GM18508 (cell line): ENCODE results near the gene ITGA6.

Experiments
- ATAC-seq: cut with Tn5 transposase; IDR thresholded peaks from one replicate; pipeline ENCODE4 v1.9.1; 2021; ENCODE audit warnings: moderate number of reproducible peaks; ENCODE audit not compliant: insufficient read depth, unreplicated experiment

The ITGA6 gene

DNA sequence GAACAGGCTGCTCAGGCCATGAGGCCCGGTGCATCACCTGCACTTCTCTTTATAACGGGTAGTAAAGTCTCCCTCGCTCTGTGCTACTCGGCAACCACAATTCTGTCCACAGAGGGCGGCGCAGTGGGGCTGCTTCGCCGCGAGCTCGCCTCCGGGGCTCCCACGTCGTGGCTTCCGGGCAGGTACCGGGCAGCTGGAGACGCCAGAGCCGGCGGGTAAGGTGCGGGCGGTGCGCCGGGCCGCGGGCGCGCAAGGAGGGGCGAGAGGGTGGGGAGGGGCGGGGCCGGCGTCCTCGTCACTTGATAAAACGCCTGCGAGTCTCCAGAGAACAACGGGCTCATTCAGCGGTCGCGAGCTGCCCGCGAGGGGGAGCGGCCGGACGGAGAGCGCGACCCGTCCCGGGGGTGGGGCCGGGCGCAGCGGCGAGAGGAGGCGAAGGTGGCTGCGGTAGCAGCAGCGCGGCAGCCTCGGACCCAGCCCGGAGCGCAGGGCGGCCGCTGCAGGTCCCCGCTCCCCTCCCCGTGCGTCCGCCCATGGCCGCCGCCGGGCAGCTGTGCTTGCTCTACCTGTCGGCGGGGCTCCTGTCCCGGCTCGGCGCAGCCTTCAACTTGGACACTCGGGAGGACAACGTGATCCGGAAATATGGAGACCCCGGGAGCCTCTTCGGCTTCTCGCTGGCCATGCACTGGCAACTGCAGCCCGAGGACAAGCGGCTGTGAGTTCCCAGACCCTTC, at the start of gene ITGA6:
Gene ITGA6 (plus strand): TSS at position 331 of the 734 bp plus-strand sequence.
- ATAC-seq: no peak

DNA sequence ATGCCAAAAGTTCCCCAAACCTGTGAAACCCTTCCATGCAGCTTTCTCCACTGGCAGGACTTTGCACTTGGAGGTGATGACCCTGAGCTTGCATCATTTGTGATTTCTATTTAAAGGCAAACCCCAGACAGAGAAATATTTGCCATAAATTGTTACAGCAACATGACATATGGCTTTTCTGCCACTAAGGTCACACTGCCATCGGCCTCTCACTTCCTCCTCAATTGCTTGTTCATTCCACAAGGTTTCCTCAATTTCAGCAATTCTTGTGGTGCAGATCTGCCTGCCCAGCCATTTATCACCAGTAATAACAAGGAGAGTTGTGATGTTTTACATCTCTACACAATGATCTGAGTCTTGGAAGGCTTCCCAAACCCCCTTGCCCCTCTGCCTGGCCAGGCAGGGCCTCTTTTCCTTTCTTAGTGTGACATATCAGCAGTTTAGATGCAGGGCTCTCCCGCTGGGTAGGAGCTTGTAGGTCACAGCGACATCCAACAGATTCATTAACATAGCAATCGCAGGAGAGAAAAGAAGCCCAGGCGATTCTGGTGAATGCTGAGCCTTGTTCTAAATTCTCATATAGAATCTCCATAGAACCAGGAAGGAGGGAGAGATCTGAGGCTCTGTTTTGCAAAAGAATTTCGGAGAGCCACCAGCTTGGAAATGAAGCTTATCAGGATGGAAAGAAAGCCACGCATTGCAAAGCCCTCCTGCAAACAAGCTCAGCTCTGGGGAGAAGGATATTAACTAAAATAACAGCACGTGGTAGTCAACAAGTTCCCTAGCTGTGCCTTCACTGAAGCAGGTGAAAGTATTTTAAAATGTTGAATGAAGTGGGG, 46.7 kb upstream of the ITGA6 start:
- ATAC-seq: no peak

DNA sequence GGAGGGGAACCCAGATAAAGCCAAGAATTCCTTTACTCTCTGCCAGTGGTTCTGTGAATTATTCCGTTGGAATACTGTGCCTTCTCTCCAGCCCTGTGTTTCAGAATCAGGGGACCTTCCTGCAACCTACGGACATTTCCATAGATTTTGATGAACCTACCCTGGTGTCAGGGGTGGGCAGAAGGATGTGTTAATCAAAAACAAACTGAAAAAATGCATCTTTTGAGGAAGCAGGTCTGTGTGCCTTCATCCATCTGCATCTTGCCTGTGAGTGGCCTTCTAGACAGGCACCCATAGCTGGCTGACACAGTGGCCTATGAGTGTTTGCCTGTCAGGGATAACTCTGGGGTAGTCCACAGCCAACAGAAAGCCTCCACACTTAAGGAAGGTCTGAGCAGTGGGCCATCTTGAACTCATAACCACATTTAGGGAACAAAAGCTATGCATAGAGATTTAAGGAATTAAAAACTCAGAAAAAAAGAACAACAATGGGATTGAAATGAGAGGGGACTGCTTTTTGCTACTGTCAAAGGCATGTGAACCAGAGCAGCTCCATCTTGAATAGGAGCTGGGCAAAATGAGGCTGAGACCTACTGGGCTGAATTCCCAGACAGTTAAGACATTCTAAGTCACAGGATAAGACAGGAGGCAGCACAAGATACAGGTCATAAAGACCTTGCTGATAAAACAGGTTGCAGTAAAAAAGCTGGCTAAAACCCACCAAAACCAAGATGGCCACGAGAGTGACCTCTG, 45.9 kb upstream of the ITGA6 start:
- no peak for ATAC-seq

DNA sequence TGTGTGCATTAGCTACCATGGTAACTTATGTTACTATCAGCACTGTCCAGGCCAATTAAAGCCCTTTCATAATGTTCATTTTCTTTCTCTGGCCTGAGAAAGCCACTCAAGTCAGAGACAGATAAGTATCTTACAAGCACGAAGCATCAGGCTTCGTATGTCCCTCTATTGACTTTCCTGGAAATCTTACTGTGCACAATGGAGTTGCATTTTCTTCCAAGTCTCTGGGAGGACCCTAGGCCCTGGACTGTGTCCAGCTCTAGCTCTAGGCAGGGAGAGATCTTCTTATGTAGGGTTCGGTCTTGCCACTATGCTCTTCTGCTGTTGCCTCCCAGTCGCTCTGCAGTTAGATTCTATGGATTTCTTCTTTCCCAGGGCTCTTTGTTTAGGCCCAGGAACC, 40.0 kb upstream of the ITGA6 start:
- ATAC-seq: no peak

DNA sequence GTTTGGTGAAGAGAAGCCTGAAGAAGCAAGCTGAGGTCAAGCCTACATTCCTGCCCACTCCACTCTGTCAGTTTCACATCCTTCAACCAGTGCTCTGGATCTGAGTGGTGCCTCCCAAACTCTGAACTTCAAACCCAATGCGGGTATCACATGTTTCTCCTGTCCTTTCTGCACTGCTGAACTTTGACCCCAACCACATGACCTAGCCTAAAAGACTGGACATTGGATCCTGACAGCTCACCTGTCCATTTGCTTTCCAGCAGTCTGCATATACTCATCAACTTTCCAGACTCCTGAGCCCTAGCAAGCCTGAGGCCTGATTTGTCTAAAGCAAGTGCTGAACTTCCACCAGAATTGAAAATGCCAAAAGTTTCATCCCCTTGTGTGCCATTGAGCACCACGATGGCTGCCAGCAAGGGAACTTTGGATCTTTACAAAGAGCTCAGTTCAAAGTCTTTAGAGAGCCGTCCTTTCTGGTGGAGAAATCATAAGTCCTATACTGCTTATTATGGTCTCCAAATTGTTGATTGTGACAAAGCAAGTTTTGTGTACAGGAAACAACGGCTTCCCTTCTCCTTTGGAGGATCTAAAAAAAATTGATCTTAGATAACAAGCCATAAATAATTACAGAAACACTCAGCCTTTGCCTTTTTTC, 37.6 kb upstream of the ITGA6 start:
- no peak for ATAC-seq

DNA sequence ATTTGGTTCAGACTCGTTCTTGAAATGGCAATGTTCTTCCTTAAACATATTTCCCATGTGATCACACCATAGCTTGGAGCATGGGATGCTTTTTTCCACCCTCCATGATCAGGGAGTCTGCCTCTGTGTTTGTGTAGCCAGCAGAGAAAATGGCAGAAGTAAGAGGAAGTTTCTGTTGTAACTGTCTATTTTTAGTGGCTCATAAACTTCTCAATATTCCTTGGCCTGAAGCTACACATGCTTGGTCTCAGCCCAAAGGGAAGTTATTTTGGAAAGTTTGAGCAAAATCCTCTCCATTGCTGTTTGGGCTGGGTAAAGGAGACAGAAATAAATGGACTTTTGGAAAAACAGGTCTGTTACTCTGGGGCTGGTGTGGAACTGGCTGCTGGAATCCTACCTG, 33.4 kb upstream of the ITGA6 start:
- no peak for ATAC-seq

DNA sequence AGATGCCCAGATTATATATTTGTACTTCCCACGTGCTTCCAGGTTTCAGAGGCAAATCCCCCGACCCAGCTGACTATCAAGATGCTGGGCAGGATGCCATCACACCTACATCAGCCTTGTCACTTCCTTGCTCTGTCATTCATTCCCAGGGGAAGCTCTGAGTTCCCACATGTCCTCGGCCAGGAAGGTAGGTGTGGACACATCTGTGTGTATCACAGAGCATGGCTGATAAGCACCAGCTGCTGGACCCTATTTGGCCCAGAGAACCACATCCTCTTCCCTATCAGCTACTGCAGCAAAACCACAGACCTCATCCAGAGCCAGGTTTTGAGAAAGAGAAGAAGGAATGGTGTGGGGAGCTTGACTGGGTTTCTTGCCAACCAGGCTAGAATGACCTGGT, 31.9 kb upstream of the ITGA6 start:
- ATAC-seq: no peak

DNA sequence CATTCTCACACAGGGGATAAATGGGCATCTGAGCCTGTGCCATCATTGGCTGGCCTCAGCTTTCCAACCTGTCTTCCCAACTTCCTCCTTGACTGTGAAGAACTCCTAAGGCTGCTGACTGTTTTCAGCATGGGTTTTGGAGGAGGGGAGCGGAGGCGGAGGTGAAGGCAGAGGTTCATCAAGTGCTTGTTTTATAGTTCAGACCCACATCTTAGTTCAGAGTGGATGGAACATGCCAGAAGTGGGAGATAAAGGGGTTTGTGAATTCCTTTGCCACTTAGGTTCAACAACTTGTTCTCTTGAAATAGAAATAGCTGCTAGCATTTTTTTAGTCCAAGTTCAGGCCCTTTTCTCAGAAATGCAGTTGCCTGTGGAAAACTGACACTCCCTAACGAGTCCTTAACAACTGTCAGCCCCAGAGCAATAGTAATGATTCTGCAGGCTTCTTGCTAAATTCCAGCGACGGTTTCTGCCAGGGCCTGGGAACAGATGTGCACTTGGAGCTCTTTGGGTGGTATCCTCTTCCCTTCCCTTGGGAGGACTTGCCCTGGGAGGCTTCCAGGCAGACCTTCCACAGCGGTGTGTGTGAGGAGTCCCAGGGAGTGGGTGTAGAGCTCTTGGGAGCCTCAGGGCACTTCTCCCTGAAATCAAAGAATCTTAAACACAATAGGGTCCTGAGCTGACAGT, 30.1 kb upstream of the ITGA6 start:
- ATAC-seq: no peak

DNA sequence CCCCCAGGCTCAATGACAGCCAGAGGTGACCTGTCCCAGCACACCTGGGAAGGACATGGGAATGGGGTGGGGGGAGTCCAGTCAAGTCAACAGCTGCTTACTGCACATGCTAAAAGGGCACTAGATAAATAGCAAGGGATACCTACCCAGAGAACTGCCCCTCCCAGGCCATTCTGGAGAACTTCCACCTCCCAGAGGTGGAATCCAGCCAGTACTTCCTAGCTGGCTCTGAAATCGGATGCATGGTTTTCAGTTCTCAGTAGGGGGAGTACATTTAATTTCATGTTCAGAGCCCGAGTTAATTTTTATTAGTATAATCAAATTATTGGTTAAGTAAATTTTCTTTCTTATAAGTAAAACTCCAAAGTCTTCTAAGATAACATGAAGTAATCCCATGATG, 28.9 kb upstream of the ITGA6 start:
- no peak for ATAC-seq

DNA sequence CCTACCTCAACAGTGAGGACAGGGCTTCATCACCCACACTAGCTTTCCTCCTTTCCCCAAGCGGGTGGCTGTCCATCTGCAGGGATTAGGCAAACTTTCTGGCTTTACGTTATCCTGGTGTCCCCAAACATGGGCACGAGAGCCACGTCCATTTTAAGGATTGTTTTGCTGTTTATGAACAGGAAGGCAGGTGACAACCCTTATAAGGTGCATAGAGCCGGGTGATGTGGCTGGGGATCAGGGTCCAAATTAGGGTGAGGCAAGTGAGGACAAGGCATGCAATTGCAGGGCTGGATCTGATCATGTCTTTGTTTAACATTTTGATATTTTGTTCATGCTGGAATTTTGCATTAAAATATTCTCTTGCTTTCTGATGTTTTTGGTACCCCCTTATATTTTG, 27.6 kb upstream of the ITGA6 start:
- ATAC-seq: no peak

DNA sequence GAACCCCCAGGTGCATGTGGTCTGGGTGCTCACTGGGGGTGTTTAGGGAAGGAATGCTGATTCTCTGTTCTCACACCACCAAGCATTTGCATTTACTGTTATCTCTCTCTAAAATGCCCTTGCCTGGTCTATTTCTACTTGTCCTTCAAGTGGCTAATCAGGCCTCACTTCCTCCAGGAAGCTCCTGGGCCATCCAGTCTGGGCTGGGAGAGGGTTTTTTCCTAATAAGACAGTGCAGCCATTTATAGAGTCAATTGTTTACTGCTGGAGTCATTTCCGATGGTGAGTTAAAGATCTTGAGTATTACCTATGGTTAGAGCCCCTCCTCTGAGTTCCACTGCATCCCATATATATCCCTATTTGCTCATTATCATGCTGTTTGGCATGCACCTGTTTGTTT, 25.2 kb upstream of the ITGA6 start:
- ATAC-seq: no peak

DNA sequence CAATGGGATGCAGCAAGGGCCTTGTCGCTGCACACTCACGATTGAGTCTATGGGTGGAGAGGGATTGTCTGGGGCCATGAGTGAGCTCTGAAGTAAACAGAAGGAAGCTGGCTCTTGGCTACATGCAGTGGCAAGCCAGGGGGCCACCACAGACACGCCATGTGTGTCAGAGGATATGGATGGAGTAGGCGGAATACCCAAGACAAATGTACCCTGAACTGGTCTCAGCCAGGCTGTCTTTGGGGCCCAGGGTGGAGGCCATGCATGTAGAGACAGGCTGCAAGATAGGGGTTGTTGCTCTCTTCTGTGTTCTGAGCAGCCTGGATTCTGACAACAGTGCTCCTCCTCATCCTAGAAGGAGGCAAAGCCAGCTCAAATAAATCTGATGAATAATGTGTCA, 24.0 kb upstream of the ITGA6 start:
- ATAC-seq: no peak

DNA sequence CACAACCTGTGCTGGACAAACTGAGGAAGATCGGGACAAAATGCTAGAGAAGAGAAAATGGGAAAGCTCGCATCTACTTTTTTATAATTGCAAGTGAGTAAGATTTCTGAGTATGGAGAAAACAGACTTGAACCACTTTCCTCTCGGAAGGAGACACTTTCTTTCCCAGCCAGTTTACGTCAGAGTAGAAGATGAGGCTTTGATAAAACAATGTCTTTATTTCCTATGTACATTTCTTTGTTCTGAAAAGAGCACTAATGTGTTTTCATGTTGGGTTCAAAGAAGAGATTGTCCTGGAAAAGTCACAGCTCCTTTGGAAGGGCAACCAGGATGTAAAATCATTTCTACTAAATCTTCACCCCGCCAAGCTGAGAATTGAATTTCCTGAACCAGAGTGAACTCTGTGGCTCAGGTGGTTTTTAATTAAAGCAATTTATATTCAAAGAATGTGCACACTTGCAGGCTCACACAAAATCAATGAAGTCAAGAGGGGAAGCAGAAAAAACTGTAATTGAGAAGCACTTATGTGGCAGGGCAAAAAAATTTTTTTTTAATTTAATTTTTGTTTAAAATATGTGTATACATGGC, 23.4 kb upstream of the ITGA6 start:
- no peak for ATAC-seq

DNA sequence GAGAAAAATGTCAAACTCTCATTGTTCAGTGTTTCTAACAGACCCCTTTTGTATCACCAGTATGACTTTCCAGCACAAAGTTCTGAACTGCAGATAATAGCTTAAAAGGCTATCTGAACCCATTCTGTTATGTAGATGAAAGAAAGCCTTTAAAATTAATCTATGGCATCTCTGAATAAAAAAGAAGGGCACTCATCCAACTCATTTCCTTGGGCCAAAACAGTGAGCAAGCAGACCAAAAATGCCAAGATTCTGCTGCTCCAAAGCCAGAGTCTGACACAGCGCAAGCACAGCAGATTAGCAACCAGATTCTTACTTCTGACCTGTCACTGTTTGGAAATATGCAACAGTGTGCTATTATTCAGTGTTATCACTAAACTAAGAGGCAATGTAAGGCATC, 22.6 kb upstream of the ITGA6 start:
- no peak for ATAC-seq

DNA sequence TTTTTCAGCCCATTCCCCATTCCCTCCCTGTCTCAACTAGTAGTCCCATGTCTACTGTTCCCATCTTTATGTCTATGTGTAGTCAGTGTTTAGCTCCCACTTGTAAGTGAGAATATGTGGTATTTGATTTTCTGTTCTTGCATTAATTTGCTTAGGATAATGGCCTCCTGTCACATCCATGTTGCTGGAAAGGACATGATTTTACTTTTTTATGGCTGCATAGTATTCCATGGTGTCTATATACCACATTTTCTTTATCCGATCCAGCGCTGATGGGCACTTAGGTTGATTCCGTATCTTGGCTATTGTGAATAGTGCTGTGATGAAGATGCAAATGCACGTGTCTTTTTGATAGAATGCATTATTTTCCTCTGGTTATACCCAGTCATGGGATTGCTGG, 21.7 kb upstream of the ITGA6 start:
- no peak for ATAC-seq

DNA sequence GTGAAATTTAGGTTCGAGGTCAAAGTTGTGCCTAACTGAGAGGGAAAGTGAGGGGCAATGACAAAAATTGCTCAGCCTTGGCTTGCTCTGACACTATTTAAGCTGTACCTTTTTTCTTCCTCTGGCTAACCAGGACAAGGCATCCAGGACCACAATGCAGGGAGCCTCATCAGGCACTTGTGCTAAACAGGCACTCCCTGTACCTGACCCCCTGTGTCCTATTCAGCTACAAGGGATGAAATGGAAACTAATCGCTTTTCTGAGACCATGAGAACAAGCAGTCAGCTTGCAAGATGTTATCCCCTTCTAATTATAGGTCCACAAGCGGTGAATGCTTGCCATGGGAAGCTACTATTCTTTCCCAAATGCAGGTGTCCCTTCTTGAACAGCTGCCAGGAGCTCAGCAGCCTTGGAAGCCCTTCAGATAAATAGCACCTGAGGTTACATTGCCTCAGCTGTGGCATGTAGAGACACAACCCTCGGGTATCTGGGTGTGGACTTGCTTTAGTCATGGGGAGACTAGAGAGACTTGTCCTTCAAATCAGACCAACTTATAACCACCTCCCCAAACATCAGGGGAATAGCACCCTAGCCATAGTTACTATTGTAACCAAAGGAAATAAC, 19.1 kb upstream of the ITGA6 start:
- no peak for ATAC-seq

DNA sequence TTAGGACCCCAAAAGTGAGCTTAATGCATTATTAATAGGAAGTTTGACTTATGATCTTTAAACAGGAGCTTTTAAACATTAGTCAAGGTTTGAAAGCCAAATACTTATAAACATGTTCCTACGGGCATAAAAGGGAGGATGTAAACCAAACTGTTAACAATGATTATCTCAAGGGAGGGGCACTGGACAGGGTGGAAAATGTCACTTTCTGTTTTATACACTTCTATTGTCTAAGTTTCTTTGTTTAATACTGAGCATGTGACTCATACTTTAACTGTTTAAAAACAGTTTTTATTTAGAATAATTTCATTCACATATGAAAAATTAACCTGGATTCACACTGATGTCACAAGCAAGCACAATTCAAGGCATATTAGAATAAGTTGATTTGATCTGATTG, 18.3 kb upstream of the ITGA6 start:
- no peak for ATAC-seq

DNA sequence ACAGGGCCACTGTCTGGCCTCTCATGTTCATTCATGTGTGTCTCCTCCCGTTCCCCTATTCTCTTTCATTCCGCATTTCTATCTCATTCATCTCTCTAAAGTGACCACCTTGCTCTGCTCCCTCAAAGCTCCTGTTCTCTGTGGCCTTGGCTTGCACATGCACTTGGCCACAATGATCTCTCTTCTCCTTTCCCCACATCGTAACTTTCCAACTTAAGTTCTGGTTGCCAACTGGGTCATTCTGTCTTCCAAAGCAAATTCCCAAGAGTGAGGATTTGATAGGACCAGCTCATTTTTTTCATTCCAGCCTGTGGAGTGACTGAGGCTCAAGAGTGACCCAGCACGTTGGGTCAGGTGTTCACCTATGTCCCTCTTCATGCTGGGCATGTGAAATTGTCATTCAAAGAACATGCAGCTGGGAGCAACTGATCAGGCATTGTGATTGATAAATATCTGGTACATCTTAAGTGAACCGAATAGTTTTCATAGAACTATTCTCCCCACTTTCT, 14.3 kb upstream of the ITGA6 start:
- ATAC-seq: no peak
